ENCODE data around the gene MYCBP2. TPM values are rescaled to one million over a fixed set of nuclear protein-coding genes. Genes with fewer than 3 reads are reported as not detected.

MYCBP2 gene
- total RNA-seq, 2 donors from 2014 or later, result 41.2 to 42.6 TPM

GRCh38 chr13:77105051-77105450 lies 221.8 kb downstream of the MYCBP2 start:
- no peaks in the 10 kb centered on the region for H3K4me1 ChIP-seq
- no peak overlapping the region for H3K9ac ChIP-seq (ENCODE audit: low read depth in 2 of 2, low read length in 2 of 2)
- H3K27me3 ChIP-seq, result no peaks in the 10 kb centered on the region
- H3K27ac ChIP-seq, result no peak overlapping the region
- TF ChIP-seq CTCF (IDR thresholded peaks at IDR 0.05), result no peak
- H3K9me3 ChIP-seq, result no peaks in the 10 kb centered on the region
- intact Hi-C loops (cut with DNase I), result no loop called here
- no peak for DNase-seq
- no peak overlapping the region for H3K4me3 ChIP-seq
- H3K36me3 ChIP-seq, result no peaks in the 10 kb centered on the region

GRCh38 chr13:77099415-77099814 lies 227.5 kb downstream of the MYCBP2 start:
- intact Hi-C loops (cut with DNase I), result no loop called here
- H3K4me1 ChIP-seq, result no peaks in the 10 kb centered on the region
- no peak overlapping the region for H3K9ac ChIP-seq (ENCODE audit: low read depth in 2 of 2, low read length in 2 of 2)
- no peaks in the 10 kb centered on the region for H3K36me3 ChIP-seq
- no peak overlapping the region for H3K4me3 ChIP-seq
- H3K27ac ChIP-seq, result no peak overlapping the region
- TF ChIP-seq CTCF (IDR thresholded peaks at IDR 0.05), result no peak
- H3K27me3 ChIP-seq, result no peaks in the 10 kb centered on the region
- H3K9me3 ChIP-seq, result no peaks in the 10 kb centered on the region
- no peak for DNase-seq

GRCh38 chr13:77095288-77095687 lies 231.6 kb downstream of the MYCBP2 start:
- H3K4me1 ChIP-seq, result no peaks in the 10 kb centered on the region
- H3K27ac ChIP-seq, result no peak overlapping the region
- no peak for TF ChIP-seq CTCF (IDR thresholded peaks at IDR 0.05)
- DNase-seq, result no peak
- no peaks in the 10 kb centered on the region for H3K9me3 ChIP-seq
- no peaks in the 10 kb centered on the region for H3K27me3 ChIP-seq
- no peaks in the 10 kb centered on the region for H3K36me3 ChIP-seq
- intact Hi-C loops (cut with DNase I), result no loop called here
- no peak overlapping the region for H3K9ac ChIP-seq (ENCODE audit: low read depth in 2 of 2, low read length in 2 of 2)
- H3K4me3 ChIP-seq, result no peak overlapping the region

GRCh38 chr13:77094773-77095172 lies 232.1 kb downstream of the MYCBP2 start:
- H3K36me3 ChIP-seq, result no peaks in the 10 kb centered on the region

GRCh38 chr13:77093735-77094134 lies 233.2 kb downstream of the MYCBP2 start:
- Histone ChIP-seq H3K9ac (ENCODE audit: low read depth in 2 of 2, low read length in 2 of 2) (no peak overlapping the region), H3K36me3 (no peaks in the 10 kb centered on the region), H3K27me3 (no peaks in the 10 kb centered on the region), H3K9me3 (no peaks in the 10 kb centered on the region), H3K4me1 (no peaks in the 10 kb centered on the region), H3K4me3 (no peak overlapping the region), H3K27ac (no peak overlapping the region)
- intact Hi-C loops (cut with DNase I), result no loop called here
- TF ChIP-seq CTCF (IDR thresholded peaks at IDR 0.05), result no peak
- no peak for DNase-seq

More at GRCh38 chr13:77094773-77095172, 232.1 kb downstream of the MYCBP2 start:
- Histone ChIP-seq H3K27ac (no peak overlapping the region), H3K9me3 (no peaks in the 10 kb centered on the region), H3K9ac (ENCODE audit: low read depth in 2 of 2, low read length in 2 of 2) (no peak overlapping the region), H3K27me3 (no peaks in the 10 kb centered on the region), H3K4me3 (no peak overlapping the region), H3K4me1 (no peaks in the 10 kb centered on the region)
- intact Hi-C loops (cut with DNase I), result no loop called here
- no peak for TF ChIP-seq CTCF (IDR thresholded peaks at IDR 0.05)
- no peak for DNase-seq

GRCh38 chr13:77084755-77085154 lies 242.1 kb downstream of the MYCBP2 start:
- Histone ChIP-seq H3K27me3 (no peaks in the 10 kb centered on the region), H3K9ac (ENCODE audit: low read depth in 2 of 2, low read length in 2 of 2) (no peak overlapping the region), H3K9me3 (no peaks in the 10 kb centered on the region), H3K36me3 (no peaks in the 10 kb centered on the region), H3K4me3 (no peak overlapping the region), H3K4me1 (no peaks in the 10 kb centered on the region), H3K27ac (no peak overlapping the region)
- intact Hi-C loops (cut with DNase I), result no loop called here
- DNase-seq, result no peak
- no peak for TF ChIP-seq CTCF (IDR thresholded peaks at IDR 0.05)

Data from colonic mucosa (tissue), 4 donors.